Lung (tissue), 12 donors: Measurements from ENCODE around the gene ACTN4. TPM values are rescaled to one million over a fixed set of nuclear protein-coding genes. Genes with fewer than 3 reads are reported as not detected.

Experiments used
- ATAC-seq: fragments of 200-7000 bp; cut with Tn5 transposase; one replicate; pipeline ENCODE4 v1.9.1; 2020; ENCODE audit warnings: moderate number of reproducible peaks; ENCODE audit not compliant: insufficient read depth, low FRiP score
- DNase-seq, 3 donors: peaks; one replicate each; pipeline ENCODE4 v3.0.0-alpha.2; 2013 to 2017
- H3K27ac ChIP-seq, 2 donors: one replicate each; pipeline ENCODE4 v1.5.1; 2013; ENCODE audit warnings: mild to moderate bottlenecking in 2 of 2, moderate library complexity in 2 of 2, control low read depth in 1 of 2, inconsistent platforms in 1 of 2, low read depth in 1 of 2, low read length in 1 of 2
- H3K27me3 ChIP-seq, 3 donors: one replicate each; pipeline ENCODE4 v1.5.1; 2013; ENCODE audit warnings: low read length in 2 of 3; ENCODE audit not compliant: control insufficient read depth in 3 of 3, insufficient read depth in 3 of 3
- H3K36me3 ChIP-seq, 4 donors: one replicate each; pipeline ENCODE4 v1.5.1; 2013; ENCODE audit warnings: low read length in 4 of 4, mild to moderate bottlenecking in 1 of 4, moderate library complexity in 1 of 4; ENCODE audit not compliant: control insufficient read depth in 4 of 4, insufficient read depth in 4 of 4
- H3K4me1 ChIP-seq, 5 donors: one replicate each; pipeline ENCODE4 v1.5.1; 2013; ENCODE audit warnings: low read length in 5 of 5, mild to moderate bottlenecking in 2 of 5, moderate library complexity in 1 of 5; ENCODE audit not compliant: control insufficient read depth in 5 of 5, insufficient read depth in 5 of 5
- H3K4me3 ChIP-seq: one replicate; pipeline ENCODE4 v1.5.1; 2013; ENCODE audit warnings: mild to moderate bottlenecking, control low read depth, moderate library complexity
- H3K9ac ChIP-seq, 2 donors: one replicate each; pipeline ENCODE4 v1.5.1; 2013; ENCODE audit warnings: low read length in 2 of 2, control low read depth in 1 of 2; ENCODE audit not compliant: insufficient read depth in 1 of 2
- H3K9me3 ChIP-seq, 4 donors: one replicate each; pipeline ENCODE4 v1.5.1; 2013; ENCODE audit warnings: low read length in 3 of 4, mild to moderate bottlenecking in 1 of 4, moderate library complexity in 1 of 4; ENCODE audit not compliant: control insufficient read depth in 4 of 4, insufficient read depth in 3 of 4
- WGBS, 2 donors: extraction: QIAGEN DNeasy Blood & Tissue Kit; methylation state at CpG; one replicate each; pipeline ENCODE4 v1.1.7; 2013; 5-methylcytosine and 5-hydroxymethylcytosine counted together
- polyA plus RNA-seq, 2 donors: library from polyadenylated mRNA; stranded (reverse); fragments of 200-250 nt; gene quantifications; one replicate each; pipeline ENCODE4 v1.2.1, GENCODE V29; 2013
- total RNA-seq, 2 donors: library from RNA; depleted of rRNA in 1 of 2; stranded (reverse); fragments of >200 nt in 1 of 2; gene quantifications; one replicate each; pipeline ENCODE4 v1.2.1, GENCODE V29; 2014 to 2021
- TF ChIP-seq, protein P1 (sequence below): IDR thresholded peaks from 2 replicates; pipeline ENCODE4 v1.5.1; 2012; ENCODE audit warnings: mild to moderate bottlenecking; ENCODE audit errors: control extremely low read depth, extremely low read depth
- donor health status: control.
- donor health status: control.
- donor health status: Bipolar disorder and iron deficiency.
- donor health status: healthy.
- donor health status: DM: yes; HTN: yes; CAD: no.

The ACTN4 gene
- total and polyA plus RNA-seq, 4 donors, result 229 to 552 (median 367) TPM

DNA sequence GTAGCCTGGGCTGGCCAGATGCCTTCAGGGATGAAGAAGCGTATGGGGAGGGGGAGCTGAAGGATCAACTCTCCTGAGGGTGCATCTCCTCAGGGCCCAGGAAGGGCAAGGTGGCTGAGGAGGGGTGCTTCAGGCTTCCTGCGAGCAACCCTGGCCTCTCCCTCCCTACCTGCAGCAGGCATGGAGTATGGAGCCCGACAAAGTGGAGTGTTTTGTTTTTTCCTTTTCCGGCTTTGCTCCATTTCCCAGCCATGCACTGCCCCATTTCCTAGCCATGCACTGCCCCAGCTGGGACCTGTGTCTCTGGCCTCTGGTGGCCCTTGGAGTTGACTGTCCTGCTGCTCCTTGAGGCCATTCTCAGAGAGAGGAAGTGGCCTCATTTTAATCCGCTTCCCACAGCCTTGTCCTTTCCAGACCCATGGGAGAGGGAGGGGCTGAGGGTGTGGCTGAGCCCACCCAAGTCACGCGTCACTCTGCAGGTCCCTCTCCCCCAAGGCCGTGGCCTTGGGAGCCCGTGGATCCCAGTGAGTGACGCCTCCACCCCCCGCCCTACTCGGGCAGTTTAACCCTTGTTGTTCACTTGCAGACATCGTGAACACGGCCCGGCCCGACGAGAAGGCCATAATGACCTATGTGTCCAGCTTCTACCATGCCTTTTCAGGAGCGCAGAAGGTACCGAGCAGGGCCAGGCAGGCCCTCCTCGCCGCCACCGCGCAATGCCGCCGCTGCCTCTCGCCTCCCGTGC is 62.4 kb downstream of the ACTN4 start:
- no peaks in the 10 kb centered on the region for H3K9me3 ChIP-seq
- H3K36me3 ChIP-seq, result peaks cover 2 to 95% (median 45%) of the 10 kb centered on the region in 4 donors
- H3K4me1 ChIP-seq, result peaks cover 0 to 42% (median 27%) of the 10 kb centered on the region in 5 donors
- H3K27me3 ChIP-seq, result no peaks in the 10 kb centered on the region
- no peak for DNase-seq
- no peak overlapping the region for H3K4me3 ChIP-seq
- TF ChIP-seq, protein P1, sequence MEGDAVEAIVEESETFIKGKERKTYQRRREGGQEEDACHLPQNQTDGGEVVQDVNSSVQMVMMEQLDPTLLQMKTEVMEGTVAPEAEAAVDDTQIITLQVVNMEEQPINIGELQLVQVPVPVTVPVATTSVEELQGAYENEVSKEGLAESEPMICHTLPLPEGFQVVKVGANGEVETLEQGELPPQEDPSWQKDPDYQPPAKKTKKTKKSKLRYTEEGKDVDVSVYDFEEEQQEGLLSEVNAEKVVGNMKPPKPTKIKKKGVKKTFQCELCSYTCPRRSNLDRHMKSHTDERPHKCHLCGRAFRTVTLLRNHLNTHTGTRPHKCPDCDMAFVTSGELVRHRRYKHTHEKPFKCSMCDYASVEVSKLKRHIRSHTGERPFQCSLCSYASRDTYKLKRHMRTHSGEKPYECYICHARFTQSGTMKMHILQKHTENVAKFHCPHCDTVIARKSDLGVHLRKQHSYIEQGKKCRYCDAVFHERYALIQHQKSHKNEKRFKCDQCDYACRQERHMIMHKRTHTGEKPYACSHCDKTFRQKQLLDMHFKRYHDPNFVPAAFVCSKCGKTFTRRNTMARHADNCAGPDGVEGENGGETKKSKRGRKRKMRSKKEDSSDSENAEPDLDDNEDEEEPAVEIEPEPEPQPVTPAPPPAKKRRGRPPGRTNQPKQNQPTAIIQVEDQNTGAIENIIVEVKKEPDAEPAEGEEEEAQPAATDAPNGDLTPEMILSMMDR, result no peak
- peak overlapping the region; percentile 38 to 41 for H3K27ac ChIP-seq
- no peak for ATAC-seq
- 79 to 91% methylated on average over 27 of the region's 27 CpGs for WGBS, 2 donors
- H3K9ac ChIP-seq, result no peak overlapping the region

DNA sequence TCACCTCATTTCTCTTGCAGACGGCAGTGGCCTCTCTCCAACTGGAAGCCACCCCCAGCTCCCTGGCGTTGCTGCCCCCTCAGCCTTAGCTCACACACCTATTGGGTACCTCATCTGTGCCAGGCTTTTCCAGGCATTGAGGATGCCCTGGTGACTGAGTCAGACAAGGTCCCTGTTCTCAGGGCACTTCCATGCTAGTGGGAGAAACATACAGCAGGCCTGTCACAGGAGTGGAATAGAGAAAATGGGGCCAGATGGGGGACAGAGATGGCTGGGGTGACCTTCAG is 62.9 kb downstream of the ACTN4 start:
- Histone ChIP-seq H3K27ac (peak overlapping the region; percentile 38 to 41), H3K36me3 (peaks cover 2 to 91% (median 41%) of the 10 kb centered on the region in 4 donors), H3K4me1 (peaks cover 0 to 38% (median 27%) of the 10 kb centered on the region in 5 donors), H3K9me3 (no peaks in the 10 kb centered on the region), H3K9ac (no peak overlapping the region), H3K4me3 (no peak overlapping the region), H3K27me3 (no peaks in the 10 kb centered on the region)
- WGBS, 2 donors, result 79 to 87% methylated on average over 2 of the region's 2 CpGs
- TF ChIP-seq, protein P1, result no peak
- DNase-seq (no peak), ATAC-seq (no peak)

DNA sequence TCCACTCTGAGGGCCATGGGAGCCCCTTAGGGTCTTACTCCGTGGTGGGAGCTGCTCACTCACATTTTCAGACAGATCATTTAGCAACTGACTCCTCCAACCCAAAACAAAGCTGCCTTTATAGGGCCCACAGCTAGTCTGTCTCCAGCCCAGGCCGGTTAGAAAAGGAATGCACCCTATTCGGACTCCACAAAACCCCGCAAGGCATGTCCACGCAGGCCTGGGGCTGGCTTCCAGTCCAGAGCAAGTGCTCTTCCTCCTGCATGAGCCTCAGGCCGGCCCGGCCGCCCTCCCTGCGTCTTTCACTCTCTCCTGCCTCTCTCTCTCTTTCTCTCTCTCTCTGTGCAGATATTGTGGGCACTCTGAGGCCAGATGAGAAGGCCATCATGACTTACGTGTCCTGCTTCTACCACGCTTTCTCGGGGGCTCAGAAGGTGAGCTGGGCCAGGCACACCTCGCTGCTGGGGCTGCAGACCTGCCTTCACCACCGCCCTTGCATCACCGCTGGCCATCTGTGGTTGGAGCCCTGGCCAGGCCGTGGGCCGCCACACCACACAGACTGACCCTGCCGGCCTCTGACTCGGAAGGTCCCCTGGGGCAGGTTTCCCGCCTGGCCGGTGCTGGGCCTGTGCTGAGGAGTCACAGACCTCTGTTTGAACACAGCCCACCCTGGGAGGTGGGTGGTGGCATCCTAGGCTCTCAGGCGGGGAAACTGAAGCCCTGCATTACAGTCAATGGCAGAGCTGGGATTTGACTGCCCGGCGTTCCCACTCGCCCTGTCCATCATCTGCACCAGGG is 63.7 kb downstream of the ACTN4 start:
- no peaks in the 10 kb centered on the region for H3K27me3 ChIP-seq
- WGBS, 2 donors, result 81 to 95% methylated on average over 25 of the region's 25 CpGs
- peak overlapping the region; percentile 25 to 43 for H3K27ac ChIP-seq
- TF ChIP-seq, protein P1, result no peak
- H3K36me3 ChIP-seq, result peaks cover 2 to 83% (median 34%) of the 10 kb centered on the region in 4 donors
- DNase-seq (no peak), ATAC-seq (peak; percentile 13)
- no peaks in the 10 kb centered on the region for H3K9me3 ChIP-seq
- H3K4me3 ChIP-seq, result no peak overlapping the region
- peaks cover 0 to 32% (median 27%) of the 10 kb centered on the region in 5 donors for H3K4me1 ChIP-seq
- no peak overlapping the region for H3K9ac ChIP-seq
